B cell (primary cell): ENCODE results near the gene PSMB3.

Source experiments
- EZH2 ChIP-seq: IDR thresholded peaks from 2 replicates; pipeline ENCODE4 v1.6.1; 2012; ENCODE audit warnings: borderline replicate concordance, low read depth, mild to moderate bottlenecking, moderate library complexity, low read length; ENCODE audit not compliant: insufficient read depth, poor library complexity, severe bottlenecking
- TF ChIP-seq, protein P1 (sequence below): fragments of 200-600 bp; IDR thresholded peaks from one replicate; pipeline ENCODE4 v1.8.0; 2022; ENCODE audit warnings: antibody characterized with exemption, mild to moderate bottlenecking

DNA sequence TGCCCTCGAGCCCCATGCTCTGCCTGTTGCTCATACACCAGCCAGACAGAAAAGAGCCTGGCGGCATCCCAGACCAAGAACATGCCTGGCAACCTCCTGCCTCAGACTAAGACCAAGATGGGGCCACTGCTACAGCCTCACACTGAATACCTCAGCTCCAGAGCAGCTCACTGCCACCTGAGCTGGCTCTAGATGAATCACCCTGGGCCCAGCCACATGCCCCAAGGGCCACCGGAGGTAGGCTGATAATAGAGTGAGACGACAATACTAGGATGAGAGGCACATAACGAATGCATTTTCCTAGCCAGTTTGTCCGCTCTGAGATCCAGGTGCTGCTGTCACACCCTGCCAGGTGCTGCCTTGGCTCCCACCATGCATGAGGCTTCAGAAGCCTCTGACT lies 33.8 kb downstream of the PSMB3 start:
- TF ChIP-seq, protein P1, sequence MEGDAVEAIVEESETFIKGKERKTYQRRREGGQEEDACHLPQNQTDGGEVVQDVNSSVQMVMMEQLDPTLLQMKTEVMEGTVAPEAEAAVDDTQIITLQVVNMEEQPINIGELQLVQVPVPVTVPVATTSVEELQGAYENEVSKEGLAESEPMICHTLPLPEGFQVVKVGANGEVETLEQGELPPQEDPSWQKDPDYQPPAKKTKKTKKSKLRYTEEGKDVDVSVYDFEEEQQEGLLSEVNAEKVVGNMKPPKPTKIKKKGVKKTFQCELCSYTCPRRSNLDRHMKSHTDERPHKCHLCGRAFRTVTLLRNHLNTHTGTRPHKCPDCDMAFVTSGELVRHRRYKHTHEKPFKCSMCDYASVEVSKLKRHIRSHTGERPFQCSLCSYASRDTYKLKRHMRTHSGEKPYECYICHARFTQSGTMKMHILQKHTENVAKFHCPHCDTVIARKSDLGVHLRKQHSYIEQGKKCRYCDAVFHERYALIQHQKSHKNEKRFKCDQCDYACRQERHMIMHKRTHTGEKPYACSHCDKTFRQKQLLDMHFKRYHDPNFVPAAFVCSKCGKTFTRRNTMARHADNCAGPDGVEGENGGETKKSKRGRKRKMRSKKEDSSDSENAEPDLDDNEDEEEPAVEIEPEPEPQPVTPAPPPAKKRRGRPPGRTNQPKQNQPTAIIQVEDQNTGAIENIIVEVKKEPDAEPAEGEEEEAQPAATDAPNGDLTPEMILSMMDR = no peak
- no peak for TF ChIP-seq EZH2
